Heart left ventricle (tissue), 16 donors: ENCODE measurements around the gene CDK4. TPM values are rescaled to one million over a fixed set of nuclear protein-coding genes. Genes with fewer than 3 reads are reported as not detected.

Source experiments
- ATAC-seq, 4 donors: fragments of 200-7000 bp; cut with Tn5 transposase; one replicate each; pipeline ENCODE4 v1.9.1; 2020 to 2022; ENCODE audit warnings: moderate library complexity in 4 of 4, mild to moderate bottlenecking in 3 of 4, moderate number of reproducible peaks in 1 of 4
- DNase-seq, 5 donors: peaks; one replicate each; pipeline ENCODE4 v3.0.0-alpha.2; 2020
- H3K27ac ChIP-seq, 12 donors: fragments of 200-600 bp; sonication (generic) in 4 of 12; one replicate each; pipeline versions ENCODE4 v1.5.0 to v1.8.0; 2016 to 2022; ENCODE audit warnings: mild to moderate bottlenecking in 2 of 12
- H3K27me3 ChIP-seq, 9 donors: fragments of 200-600 bp; sonication (generic) in 2 of 9; one replicate each; pipeline versions ENCODE4 v1.5.1 to v1.8.0; 2016 to 2022; ENCODE audit warnings: mild to moderate bottlenecking in 3 of 9
- H3K36me3 ChIP-seq, 9 donors: fragments of 200-600 bp; sonication (generic) in 2 of 9; one replicate each; pipeline versions ENCODE4 v1.5.0 to v1.8.0; 2018 to 2022; ENCODE audit warnings: mild to moderate bottlenecking in 2 of 9
- H3K4me1 ChIP-seq, 12 donors: fragments of 200-600 bp; sonication (generic) in 4 of 12; one replicate each; pipeline versions ENCODE4 v1.5.0 to v1.8.0; 2016 to 2022; ENCODE audit warnings: mild to moderate bottlenecking in 3 of 12
- H3K4me3 ChIP-seq, 12 donors: fragments of 200-600 bp; sonication (generic) in 4 of 12; one replicate each; pipeline versions ENCODE4 v1.5.0 to v1.8.0; 2017 to 2022; ENCODE audit warnings: mild to moderate bottlenecking in 9 of 12, moderate library complexity in 4 of 12
- H3K9me3 ChIP-seq, 12 donors: fragments of 200-600 bp; sonication (generic) in 4 of 12; one replicate each; pipeline versions ENCODE4 v1.5.0 to v1.8.0; 2016 to 2022; ENCODE audit warnings: mild to moderate bottlenecking in 1 of 12
- POLR2A ChIP-seq, 2 donors: fragments of 450-650 bp; IDR thresholded peaks; one replicate each; pipeline ENCODE4 v1.6.1; 2017; ENCODE audit warnings: antibody characterized with exemption in 2 of 2, mild to moderate bottlenecking in 2 of 2, moderate library complexity in 2 of 2
- WGBS, 4 donors: extraction: QIAGEN DNeasy Blood & Tissue Kit in 2 of 4; methylation state at CpG; one replicate each; pipeline versions ENCODE4 v1.1.5 to v1.1.7; 2013 to 2018; 5-methylcytosine and 5-hydroxymethylcytosine counted together
- intact Hi-C, 10 donors: fragments of 100-400 bp; cut with DNase I; formaldehyde crosslinking; loops; one replicate each; pipeline versions ENCODE4 v1.11.1 to v1.14.2; 2022
- polyA plus RNA-seq, 2 donors: library from polyadenylated mRNA; stranded (reverse); fragments of 200-250 nt; gene quantifications; one replicate each; pipeline ENCODE4 v1.2.3, GENCODE V29; 2013
- total RNA-seq, 9 donors: library from RNA; depleted of rRNA in 2 of 9; stranded (reverse); fragments of >200 nt in 2 of 9; fragmentation: NEBNext Ultra II Directional in 3 of 9; extraction: Animal tissue kit (Norgen Biotek cat#: 25700) in 3 of 9; gene quantifications; one replicate each; pipeline versions ENCODE4 v1.1.0 to v1.2.4, GENCODE V29; 2016 to 2023
- TF ChIP-seq, protein P1 (sequence below), 12 donors: fragments of 200-600 bp; sonication (generic) in 4 of 12; IDR thresholded peaks; one replicate each; pipeline versions ENCODE4 v1.5.0 to v1.8.0; 2018 to 2022; ENCODE audit warnings: antibody characterized with exemption in 12 of 12, mild to moderate bottlenecking in 5 of 12
- donor health status: ischemic (EF 13 %, LVEDD 7.1; RV severe dilation, severe dysfunction).
- donor health status: healthy with polysubstance abuse.
- donor health status: DM: no; HTN: yes; CAD: no.
- donor health status: DM: no; HTN: no; CAD: no.
- donor health status: ischemic (EF 25% LVEDD 6.9; RV normal size, moderate dysfunction).
- donor health status: ischemic (EF 25% LVEDD 5.7; RV mildly dilated, moderate dysfunction).
- donor health status: healthy.
- donor health status: DM: yes; HTN: yes; CAD: no.
- donor health status: ischemic (EF 35%, LVEDD 5.7; RV mildly dilated, moderate dysfunction).
- donor health status: nonischemic (EF 11% LVEDD 7.7; RV severe dilation, severe dysfunction).
- donor health status: DM: yes; HTN: yes; CAD: no.
- donor health status: PGD.
- donor health status: ischemic (EF 29% LVEDD 5.4; RV normal size, mild dysfunction).
- donor health status: nonischemic (EF 23%, LVEDD 6.1; RV moderate dilation, normal function).

Gene CDK4
- total and polyA plus RNA-seq, 11 donors = 23.4 to 81.9 (median 50.2) TPM

GRCh38 chr12:57756406-57757341 lies 4.6 kb upstream of the CDK4 start:
- Histone ChIP-seq H3K27ac (peak overlapping the region in 3 of 12 donors; percentile 52 to 79 (median 55)), H3K27me3 (no peaks in the 10 kb centered on the region), H3K36me3 (peaks cover 0 to 23% (median 15%) of the 10 kb centered on the region in 9 donors), H3K4me3 (peak overlapping the region in 9 of 12 donors; percentile 65 to 97 (median 72)), H3K9me3 (no peaks in the 10 kb centered on the region), H3K4me1 (peaks cover 0 to 41% (median 21%) of the 10 kb centered on the region in 12 donors)
- intact Hi-C loops = no loop called here
- 58 to 69% (median 64%) methylated on average over 19 to 22 of the region's 22 CpGs for WGBS, 4 donors
- TF ChIP-seq POLR2A (IDR thresholded peaks at IDR 0.05) = no peak
- TF ChIP-seq, protein P1, sequence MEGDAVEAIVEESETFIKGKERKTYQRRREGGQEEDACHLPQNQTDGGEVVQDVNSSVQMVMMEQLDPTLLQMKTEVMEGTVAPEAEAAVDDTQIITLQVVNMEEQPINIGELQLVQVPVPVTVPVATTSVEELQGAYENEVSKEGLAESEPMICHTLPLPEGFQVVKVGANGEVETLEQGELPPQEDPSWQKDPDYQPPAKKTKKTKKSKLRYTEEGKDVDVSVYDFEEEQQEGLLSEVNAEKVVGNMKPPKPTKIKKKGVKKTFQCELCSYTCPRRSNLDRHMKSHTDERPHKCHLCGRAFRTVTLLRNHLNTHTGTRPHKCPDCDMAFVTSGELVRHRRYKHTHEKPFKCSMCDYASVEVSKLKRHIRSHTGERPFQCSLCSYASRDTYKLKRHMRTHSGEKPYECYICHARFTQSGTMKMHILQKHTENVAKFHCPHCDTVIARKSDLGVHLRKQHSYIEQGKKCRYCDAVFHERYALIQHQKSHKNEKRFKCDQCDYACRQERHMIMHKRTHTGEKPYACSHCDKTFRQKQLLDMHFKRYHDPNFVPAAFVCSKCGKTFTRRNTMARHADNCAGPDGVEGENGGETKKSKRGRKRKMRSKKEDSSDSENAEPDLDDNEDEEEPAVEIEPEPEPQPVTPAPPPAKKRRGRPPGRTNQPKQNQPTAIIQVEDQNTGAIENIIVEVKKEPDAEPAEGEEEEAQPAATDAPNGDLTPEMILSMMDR (IDR thresholded peaks at IDR 0.05) = peak in 11 of 12 donors; percentile 19 to 70 (median 47)
- ATAC-seq (no peak), DNase-seq (peak in 1 of 5 donors; percentile 78)

DNA sequence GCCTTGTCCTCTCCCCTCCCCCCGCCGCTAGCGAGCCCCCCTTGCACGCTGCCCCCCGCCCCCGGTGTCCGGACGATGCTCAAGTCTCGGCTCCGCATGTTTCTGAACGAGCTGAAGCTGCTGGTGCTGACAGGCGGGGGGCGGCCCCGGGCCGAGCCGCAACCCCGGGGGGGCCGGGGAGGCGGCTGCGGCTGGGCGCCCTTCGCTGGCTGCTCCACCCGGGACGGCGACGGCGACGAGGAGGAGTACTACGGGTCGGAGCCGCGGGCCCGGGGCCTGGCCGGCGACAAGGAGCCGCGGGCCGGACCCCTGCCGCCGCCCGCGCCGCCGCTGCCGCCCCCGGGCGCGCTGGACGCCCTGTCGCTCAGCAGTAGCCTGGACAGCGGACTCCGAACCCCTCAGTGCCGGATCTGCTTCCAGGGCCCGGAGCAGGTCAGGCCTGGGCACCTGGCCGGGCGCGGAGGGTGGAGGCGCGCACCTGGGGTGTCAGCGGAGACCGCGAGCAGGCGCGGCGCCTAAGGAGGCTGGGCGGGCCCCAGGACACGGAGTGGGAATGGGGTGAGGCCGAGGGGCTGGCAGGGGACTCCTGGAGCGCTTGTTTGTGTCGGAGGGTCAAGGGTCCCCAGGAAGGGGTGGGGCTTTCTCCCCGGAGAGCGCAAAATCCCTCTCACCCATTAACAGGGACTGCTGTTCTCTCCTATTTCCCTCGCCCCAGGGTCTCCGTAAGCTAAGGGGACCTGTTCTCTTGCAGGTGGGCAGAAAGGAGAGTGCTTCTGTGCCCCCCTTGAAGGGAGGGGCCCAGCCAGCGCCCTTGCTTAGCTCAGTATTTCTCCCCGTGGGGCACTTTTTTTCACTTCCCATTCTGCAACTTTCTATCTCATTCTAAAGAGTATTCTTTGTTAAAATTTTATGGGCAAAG lies 3.6 kb upstream of the CDK4 start:
- intact Hi-C loops = no loop called here
- Histone ChIP-seq H3K27me3 (no peaks in the 10 kb centered on the region), H3K4me1 (peaks cover 0 to 51% (median 30%) of the 10 kb centered on the region in 12 donors), H3K27ac (peak overlapping the region in 10 of 12 donors; percentile 13 to 79 (median 54)), H3K9me3 (no peaks in the 10 kb centered on the region), H3K4me3 (peak overlapping the region; percentile 64 to 97 (median 72)), H3K36me3 (peaks cover 0 to 25% (median 17%) of the 10 kb centered on the region in 9 donors)
- DNase-seq (peak in 4 of 5 donors; percentile 39 to 69 (median 48)), ATAC-seq (no peak)
- TF ChIP-seq, protein P1 (IDR thresholded peaks at IDR 0.05) = no peak
- no peak for TF ChIP-seq POLR2A (IDR thresholded peaks at IDR 0.05)
- 3 to 4% (median 3%) methylated on average over 48 to 76 of the region's 76 CpGs for WGBS, 4 donors

DNA sequence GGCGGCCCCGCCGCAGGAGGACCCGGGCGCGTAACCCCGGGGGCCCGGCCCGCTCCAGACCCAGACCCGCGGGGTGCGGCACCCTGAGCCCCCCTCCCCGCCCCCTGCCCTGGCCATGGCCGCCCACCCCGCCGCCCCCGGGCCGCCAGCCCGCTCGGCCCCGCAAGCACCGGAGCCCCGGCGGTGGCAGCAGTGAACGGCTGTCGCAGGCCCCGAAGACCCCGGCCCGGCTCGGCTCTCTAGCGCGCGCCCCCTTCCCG lies 3.0 kb upstream of the CDK4 start:
- Histone ChIP-seq H3K9me3 (no peaks in the 10 kb centered on the region), H3K36me3 (peaks cover 0 to 31% (median 23%) of the 10 kb centered on the region in 9 donors), H3K27ac (peak overlapping the region in 10 of 12 donors; percentile 18 to 79 (median 54)), H3K27me3 (no peaks in the 10 kb centered on the region), H3K4me1 (peaks cover 0 to 54% (median 33%) of the 10 kb centered on the region in 12 donors), H3K4me3 (peak overlapping the region; percentile 64 to 97 (median 72))
- DNase-seq (no peak), ATAC-seq (no peak)
- TF ChIP-seq, protein P1 (IDR thresholded peaks at IDR 0.05) = no peak
- TF ChIP-seq POLR2A (IDR thresholded peaks at IDR 0.05) = no peak
- WGBS, 4 donors = 0 to 3% (median 0%) methylated on average over 9 to 34 of the region's 34 CpGs
- intact Hi-C loops = no loop called here
